Upper lobe of left lung (tissue), 6 donors: ENCODE data around the gene ZMYND11. TPM values are rescaled to one million over a fixed set of nuclear protein-coding genes. Genes with fewer than 3 reads are reported as not detected.

Source experiments
- ATAC-seq, 2 donors: fragments of 200-7000 bp; cut with Tn5 transposase; one replicate each; pipeline ENCODE4 v1.9.1; 2022; ENCODE audit warnings: mild to moderate bottlenecking in 2 of 2, moderate library complexity in 2 of 2; ENCODE audit not compliant: low FRiP score in 2 of 2
- DNase-seq, 2 donors: peaks; one replicate each; pipeline ENCODE4 v3.0.0-alpha.2; 2019 to 2020
- H3K27ac ChIP-seq, 4 donors: fragments of 200-600 bp; sonication (generic); one replicate each; pipeline ENCODE4 v1.5.1; 2016 to 2019
- H3K27me3 ChIP-seq, 4 donors: fragments of 200-600 bp; sonication (generic); one replicate each; pipeline ENCODE4 v1.5.1; 2017 to 2019
- H3K36me3 ChIP-seq, 4 donors: fragments of 200-600 bp; sonication (generic); one replicate each; pipeline ENCODE4 v1.5.1; 2016 to 2019
- H3K4me1 ChIP-seq, 4 donors: fragments of 200-600 bp; sonication (generic); one replicate each; pipeline ENCODE4 v1.5.1; 2018 to 2019
- H3K4me3 ChIP-seq, 4 donors: fragments of 200-600 bp; sonication (generic); one replicate each; pipeline ENCODE4 v1.5.1; 2017 to 2019; ENCODE audit warnings: mild to moderate bottlenecking in 2 of 4, moderate library complexity in 1 of 4
- H3K9me3 ChIP-seq, 4 donors: fragments of 200-600 bp; sonication (generic); one replicate each; pipeline ENCODE4 v1.5.1; 2018 to 2019
- CTCF ChIP-seq, 6 experiments: fragments of 450-650 bp in 4 of 6; fragments of 200-600 bp in 2 of 6; sonication (generic) in 2 of 6; IDR thresholded peaks; one replicate each; pipeline ENCODE4 v1.5.1; 2016 to 2019; ENCODE audit warnings: antibody characterized with exemption in 6 of 6
- EP300 ChIP-seq, 4 donors: sonication (generic); formaldehyde crosslinking; IDR thresholded peaks; one replicate each; pipeline ENCODE4 v1.5.1; 2017; ENCODE audit warnings: antibody characterized with exemption in 4 of 4, control low read depth in 2 of 4
- POLR2A ChIP-seq, 4 donors: fragments of 450-650 bp; IDR thresholded peaks; one replicate each; pipeline ENCODE4 v1.5.1; 2016 to 2017; ENCODE audit warnings: antibody characterized with exemption in 4 of 4, mild to moderate bottlenecking in 2 of 4
- POLR2AphosphoS5 ChIP-seq, 2 donors: sonication (generic); formaldehyde crosslinking; IDR thresholded peaks; one replicate each; pipeline ENCODE4 v1.5.1; 2017; ENCODE audit warnings: antibody characterized with exemption in 2 of 2
- WGBS, 2 donors: methylation state at CpG; one replicate each; pipeline ENCODE4 v1.1.5; 2017 to 2018; 5-methylcytosine and 5-hydroxymethylcytosine counted together
- small RNA-seq, 4 donors: library from RNA; depleted of rRNA; stranded (forward); fragments of <200 nt; gene quantifications; one replicate each; pipeline ENCODE3, GENCODE V24; 2016
- total RNA-seq, 6 donors: library from RNA; depleted of rRNA in 4 of 6; stranded (reverse); fragments of >200 nt in 4 of 6; gene quantifications; one replicate each; pipeline versions ENCODE4 v1.1.0 to v1.2.1, GENCODE V29; 2016 to 2021
- donor health status: DM: no; HTN: no; CAD: no; lungs with moderate emphysema.
- donor health status: DM: no; HTN: yes; CAD: no; lungs with severe emphysema.

The ZMYND11 gene
- total RNA-seq, 6 donors from 2014 or later = 46.1 to 76.5 (median 63.4) TPM

GRCh38 chr10:301536-301935, 166.3 kb downstream of the ZMYND11 start:
- Histone ChIP-seq H3K9me3 (no peaks in the 10 kb centered on the region), H3K4me3 (no peak overlapping the region), H3K4me1 (peaks cover 0 to 8% (median 0%) of the 10 kb centered on the region in 4 donors), H3K36me3 (no peaks in the 10 kb centered on the region), H3K27ac (no peak overlapping the region), H3K27me3 (no peaks in the 10 kb centered on the region)
- WGBS, 2 donors = 91 to 94% methylated on average over 9 of the region's 9 CpGs
- ATAC-seq (no peak), DNase-seq (no peak)
- no peak for TF ChIP-seq POLR2AphosphoS5 (IDR thresholded peaks at IDR 0.05)
- TF ChIP-seq CTCF (IDR thresholded peaks at IDR 0.05) = no peak
- no peak for TF ChIP-seq POLR2A (IDR thresholded peaks at IDR 0.05)
- TF ChIP-seq EP300 (IDR thresholded peaks at IDR 0.05) = no peak

Small RNA genes within 50 kb of the gene (small RNA-seq; reads per million reads assigned to genes)
- 0 reads per million in 4 donors for gene RNA5SP297
- gene RNA5SP298 = 0.06 to 2.7 (median 0.52) reads per million in 4 donors

Other genes starting within 250 kb of the ZMYND11 start
- gene TUBB8, start 86.2 kb upstream of the ZMYND11 start, total RNA-seq = not detected